Measurements from ENCODE around the gene PCDHA1. TPM values are rescaled to one million over a fixed set of nuclear protein-coding genes. Genes with fewer than 3 reads are reported as not detected.
A peak's percentile ranks its signal among the peaks of the same experiment; 100 is the strongest.
"Not testable (repeated sequence)": the region's sequence is repeated elsewhere in the genome, so short reads cannot be mapped to it uniquely, and the experiment has no call there.

PCDHA1 gene
- total and polyA plus RNA-seq, 5 donors: not detected

- DNase-seq: no peak
- Histone ChIP-seq H3K9me3 (ENCODE audit: control insufficient read depth, low read length) (peaks cover 2% of the 10 kb centered on the region), H3K27me3 (ENCODE audit: control insufficient read depth, insufficient read depth) (no peaks in the 10 kb centered on the region), H3K4me1 (ENCODE audit: control insufficient read depth, insufficient read depth, low read length) (no peaks in the 10 kb centered on the region), H3K4me3 (ENCODE audit: low read length) (no peak overlapping the region), H3K27ac (ENCODE audit: low read length) (no peak overlapping the region)
- WGBS: 32% methylated on average over 76 of the region's 76 CpGs
- no peak for ATAC-seq
- intact Hi-C loops (cut with DNase I): no loop called here
These were observed 76.7 kb downstream of the PCDHA1 start for GRCh38 chr5:140862441-140863295.

DNA sequence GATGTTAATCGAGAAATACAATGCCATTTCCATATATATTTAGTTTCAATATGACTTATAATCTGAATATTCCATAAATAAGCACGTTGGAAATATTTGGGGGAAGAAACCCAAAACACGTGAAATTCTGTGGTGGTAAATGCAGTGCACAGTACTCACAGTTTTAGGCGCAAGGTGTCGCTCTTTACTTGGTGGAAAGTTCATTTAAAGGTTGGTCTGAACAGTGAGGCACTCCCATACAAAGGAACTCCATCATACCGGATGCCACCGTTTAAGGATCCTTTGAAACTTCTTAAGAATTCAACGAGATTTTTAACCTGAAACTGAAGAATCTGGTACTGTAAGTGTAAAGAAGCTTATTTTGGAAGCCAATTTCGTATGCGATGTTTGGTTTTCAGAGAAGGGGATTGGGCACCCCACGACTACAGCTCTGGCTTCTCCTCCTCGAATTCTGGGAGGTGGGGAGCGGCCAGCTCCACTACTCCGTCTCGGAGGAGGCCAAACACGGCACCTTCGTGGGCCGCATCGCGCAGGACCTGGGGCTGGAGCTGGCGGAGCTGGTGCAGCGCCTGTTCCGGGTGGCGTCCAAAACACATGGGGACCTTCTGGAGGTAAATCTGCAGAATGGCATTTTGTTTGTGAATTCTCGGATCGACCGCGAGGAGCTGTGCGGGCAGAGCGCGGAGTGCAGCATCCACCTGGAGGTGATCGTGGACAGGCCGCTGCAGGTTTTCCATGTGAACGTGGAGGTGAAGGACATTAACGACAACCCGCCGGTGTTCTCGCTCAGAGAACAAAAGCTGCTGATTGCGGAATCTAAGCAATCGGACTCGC is 83.0 kb downstream of the PCDHA1 start, which contains the start of gene PCDHA11:
PCDHA11 (plus strand) TSS at position 237 of the 834 bp plus-strand sequence; CDS start at position 384, 147 bp downstream.
- no peaks in the 10 kb centered on the region for H3K4me1 ChIP-seq (ENCODE audit: control insufficient read depth, insufficient read depth, low read length)
- WGBS: 13% methylated on average over 41 of the region's 41 CpGs
- H3K4me3 ChIP-seq (ENCODE audit: low read length): no peak within 1 kb of the TSS
- no peak within 1 kb of the TSS for H3K27ac ChIP-seq (ENCODE audit: low read length)
- DNase-seq (no peak), ATAC-seq (no peak)
- H3K9me3 ChIP-seq (ENCODE audit: control insufficient read depth, low read length): peaks cover 9% of the 10 kb centered on the region
- intact Hi-C loops (cut with DNase I): no loop called here
- no peaks in the 10 kb centered on the region for H3K27me3 ChIP-seq (ENCODE audit: control insufficient read depth, insufficient read depth)

DNA sequence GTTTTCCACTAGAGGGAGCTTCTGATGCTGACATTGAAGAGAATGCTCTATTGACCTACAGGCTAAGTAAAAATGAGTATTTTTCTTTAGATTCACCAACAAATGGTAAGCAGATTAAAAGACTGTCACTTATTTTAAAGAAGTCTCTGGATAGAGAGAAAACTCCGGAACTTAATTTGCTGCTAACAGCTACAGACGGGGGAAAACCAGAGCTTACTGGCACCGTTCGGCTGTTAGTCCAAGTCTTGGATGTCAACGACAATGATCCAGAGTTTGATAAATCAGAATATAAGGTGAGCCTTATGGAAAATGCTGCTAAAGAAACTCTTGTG is 83.6 kb downstream of the PCDHA1 start:
- H3K27me3 ChIP-seq (ENCODE audit: control insufficient read depth, insufficient read depth): no peaks in the 10 kb centered on the region
- peaks cover 9% of the 10 kb centered on the region for H3K9me3 ChIP-seq (ENCODE audit: control insufficient read depth, low read length)
- DNase-seq: no peak
- no peak overlapping the region for H3K4me3 ChIP-seq (ENCODE audit: low read length)
- intact Hi-C loops (cut with DNase I): no loop called here
- H3K27ac ChIP-seq (ENCODE audit: low read length): no peak overlapping the region
- H3K4me1 ChIP-seq (ENCODE audit: control insufficient read depth, insufficient read depth, low read length): no peaks in the 10 kb centered on the region
- ATAC-seq: no peak
- 42% methylated on average over 5 of the region's 5 CpGs for WGBS

DNA sequence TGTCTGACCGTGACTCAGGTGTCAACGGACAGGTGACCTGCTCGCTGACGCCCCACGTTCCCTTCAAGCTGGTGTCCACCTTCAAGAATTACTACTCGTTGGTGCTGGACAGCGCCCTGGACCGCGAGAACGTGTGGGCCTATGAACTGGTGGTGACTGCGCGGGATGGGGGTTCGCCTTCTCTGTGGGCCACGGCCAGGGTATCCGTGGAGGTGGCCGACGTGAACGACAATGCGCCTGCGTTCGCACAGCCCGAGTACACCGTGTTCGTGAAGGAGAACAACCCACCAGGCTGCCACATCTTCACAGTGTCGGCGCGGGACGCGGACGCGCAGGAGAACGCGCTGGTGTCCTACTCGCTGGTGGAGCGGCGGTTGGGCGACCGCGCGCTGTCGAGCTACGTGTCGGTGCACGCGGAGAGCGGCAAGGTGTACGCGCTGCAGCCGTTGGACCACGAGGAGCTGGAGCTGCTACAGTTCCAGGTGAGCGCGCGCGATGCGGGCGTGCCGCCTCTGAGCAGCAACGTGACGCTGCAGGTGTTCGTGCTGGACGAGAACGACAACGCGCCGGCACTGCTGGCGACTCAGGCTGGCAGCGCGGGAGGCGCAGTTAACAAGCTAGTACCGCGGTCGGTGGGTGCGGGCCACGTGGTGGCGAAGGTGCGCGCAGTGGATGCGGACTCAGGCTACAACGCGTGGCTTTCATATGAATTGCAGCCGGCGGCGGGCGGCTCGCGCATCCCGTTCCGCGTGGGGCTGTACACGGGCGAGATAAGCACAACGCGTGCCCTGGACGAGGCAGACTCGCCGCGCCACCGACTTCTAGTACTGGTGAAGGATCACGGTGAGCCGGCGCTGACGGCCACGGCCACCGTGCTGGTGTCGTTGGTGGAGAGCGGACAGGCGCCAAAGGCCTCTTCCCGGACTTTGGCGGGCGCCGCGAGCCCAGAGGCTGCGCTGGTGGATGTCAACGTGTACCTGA is 84.6 kb downstream of the PCDHA1 start:
- H3K9me3 ChIP-seq (ENCODE audit: control insufficient read depth, low read length): peaks cover 9% of the 10 kb centered on the region
- intact Hi-C loops (cut with DNase I): no loop called here
- no peaks in the 10 kb centered on the region for H3K4me1 ChIP-seq (ENCODE audit: control insufficient read depth, insufficient read depth, low read length)
- 35% methylated on average over 114 of the region's 114 CpGs for WGBS
- no peak overlapping the region for H3K4me3 ChIP-seq (ENCODE audit: low read length)
- no peak for ATAC-seq
- H3K27me3 ChIP-seq (ENCODE audit: control insufficient read depth, insufficient read depth): no peaks in the 10 kb centered on the region
- H3K27ac ChIP-seq (ENCODE audit: low read length): no peak overlapping the region
- peak in 2 of 3 donors; percentile 35 to 43 for DNase-seq

DNA sequence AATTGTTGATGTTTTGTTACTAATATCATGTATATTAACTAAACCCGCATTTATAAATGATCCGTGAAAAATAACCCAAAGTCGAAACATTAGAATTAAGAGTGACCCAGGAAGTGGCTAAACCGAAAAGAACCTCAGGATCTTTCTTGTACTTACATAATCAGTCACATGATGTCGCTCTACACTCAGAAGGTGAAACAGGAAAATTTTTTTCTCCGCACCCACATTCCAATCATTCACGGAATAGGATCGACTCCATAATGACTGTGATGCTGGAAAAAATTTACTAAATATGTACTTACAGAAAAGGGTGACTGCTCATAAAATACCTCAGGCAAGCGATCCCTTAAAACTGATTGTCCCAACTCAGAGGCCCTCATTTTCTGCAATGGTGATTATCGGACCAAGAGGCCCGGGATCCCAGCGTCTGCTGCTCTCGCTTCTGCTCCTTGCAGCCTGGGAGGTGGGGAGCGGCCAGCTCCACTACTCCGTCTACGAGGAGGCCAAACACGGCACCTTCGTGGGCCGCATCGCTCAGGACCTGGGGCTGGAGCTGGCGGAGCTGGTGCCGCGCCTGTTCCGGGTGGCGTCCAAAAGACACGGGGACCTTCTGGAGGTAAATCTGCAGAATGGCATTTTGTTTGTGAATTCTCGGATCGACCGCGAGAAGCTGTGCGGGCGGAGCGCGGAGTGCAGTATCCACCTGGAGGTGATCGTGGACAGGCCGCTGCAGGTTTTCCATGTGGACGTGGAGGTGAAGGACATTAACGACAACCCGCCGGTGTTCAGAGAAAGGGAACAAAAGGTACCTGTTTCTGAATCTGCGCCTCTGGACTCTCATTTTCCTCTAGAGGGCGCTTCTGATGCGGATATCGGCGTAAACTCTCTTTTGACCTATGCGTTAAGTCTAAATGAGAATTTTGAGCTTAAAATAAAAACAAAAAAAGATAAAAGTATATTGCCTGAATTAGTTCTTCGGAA is 89.4 kb downstream of the PCDHA1 start, which contains the start of gene PCDHA12:
PCDHA12 (plus strand) TSS at position 224 of the 981 bp plus-strand sequence; CDS start at position 389, 165 bp downstream.
- DNase-seq: no peak
- WGBS: 14% methylated on average over 47 of the region's 47 CpGs
- Histone ChIP-seq H3K4me3 (ENCODE audit: low read length) (no peak within 1 kb of the TSS), H3K4me1 (ENCODE audit: control insufficient read depth, insufficient read depth, low read length) (no peaks in the 10 kb centered on the region), H3K27ac (ENCODE audit: low read length) (no peak within 1 kb of the TSS), H3K27me3 (ENCODE audit: control insufficient read depth, insufficient read depth) (no peaks in the 10 kb centered on the region), H3K9me3 (ENCODE audit: control insufficient read depth, low read length) (peaks cover 3% of the 10 kb centered on the region)
- intact Hi-C loops (cut with DNase I): no loop called here
- ATAC-seq: no peak

DNA sequence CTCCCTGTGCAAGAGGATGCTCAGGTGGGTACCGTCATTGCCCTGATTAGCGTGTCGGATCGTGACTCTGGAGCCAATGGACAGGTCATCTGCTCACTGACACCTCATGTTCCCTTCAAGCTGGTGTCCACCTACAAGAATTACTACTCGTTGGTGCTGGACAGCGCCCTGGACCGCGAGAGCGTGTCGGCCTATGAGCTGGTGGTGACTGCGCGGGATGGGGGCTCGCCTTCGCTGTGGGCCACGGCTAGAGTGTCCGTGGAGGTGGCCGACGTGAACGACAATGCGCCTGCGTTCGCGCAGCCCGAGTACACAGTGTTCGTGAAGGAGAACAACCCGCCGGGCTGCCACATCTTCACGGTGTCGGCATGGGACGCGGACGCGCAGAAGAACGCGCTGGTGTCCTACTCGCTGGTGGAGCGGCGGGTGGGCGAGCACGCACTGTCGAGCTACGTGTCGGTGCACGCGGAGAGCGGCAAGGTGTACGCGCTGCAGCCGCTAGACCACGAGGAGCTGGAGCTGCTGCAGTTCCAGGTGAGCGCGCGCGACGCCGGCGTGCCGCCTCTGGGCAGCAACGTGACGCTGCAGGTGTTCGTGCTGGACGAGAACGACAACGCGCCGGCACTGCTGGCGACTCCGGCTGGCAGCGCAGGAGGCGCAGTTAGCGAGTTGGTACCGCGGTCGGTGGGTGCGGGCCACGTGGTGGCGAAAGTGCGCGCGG is 90.8 kb downstream of the PCDHA1 start:
- H3K4me3 ChIP-seq (ENCODE audit: low read length); H3K9me3 ChIP-seq (ENCODE audit: control insufficient read depth, low read length); intact Hi-C loops (cut with DNase I); ATAC-seq; H3K27ac ChIP-seq (ENCODE audit: low read length); H3K27me3 ChIP-seq (ENCODE audit: control insufficient read depth, insufficient read depth); H3K4me1 ChIP-seq (ENCODE audit: control insufficient read depth, insufficient read depth, low read length): not testable (repeated sequence)
- 30% methylated on average over 80 of the region's 80 CpGs for WGBS
- DNase-seq: peak in 1 of 3 donors; percentile 39

DNA sequence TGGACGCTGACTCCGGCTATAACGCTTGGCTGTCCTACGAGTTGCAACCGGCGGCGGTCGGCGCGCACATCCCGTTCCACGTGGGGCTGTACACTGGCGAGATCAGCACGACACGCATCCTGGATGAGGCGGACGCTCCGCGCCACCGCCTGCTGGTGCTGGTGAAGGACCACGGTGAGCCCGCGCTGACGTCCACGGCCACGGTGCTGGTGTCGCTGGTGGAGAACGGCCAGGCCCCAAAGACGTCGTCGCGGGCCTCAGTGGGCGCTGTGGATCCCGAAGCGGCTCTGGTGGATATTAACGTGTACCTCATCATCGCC is 91.3 kb downstream of the PCDHA1 start:
- ATAC-seq (no peak), DNase-seq (no peak)
- H3K27ac ChIP-seq (ENCODE audit: low read length): no peak overlapping the region
- intact Hi-C loops (cut with DNase I): no loop called here
- H3K9me3 ChIP-seq (ENCODE audit: control insufficient read depth, low read length): no peaks in the 10 kb centered on the region
- no peaks in the 10 kb centered on the region for H3K27me3 ChIP-seq (ENCODE audit: control insufficient read depth, insufficient read depth)
- H3K4me1 ChIP-seq (ENCODE audit: control insufficient read depth, insufficient read depth, low read length): no peaks in the 10 kb centered on the region
- H3K4me3 ChIP-seq (ENCODE audit: low read length): no peak overlapping the region
- 34% methylated on average over 37 of the region's 37 CpGs for WGBS

DNA sequence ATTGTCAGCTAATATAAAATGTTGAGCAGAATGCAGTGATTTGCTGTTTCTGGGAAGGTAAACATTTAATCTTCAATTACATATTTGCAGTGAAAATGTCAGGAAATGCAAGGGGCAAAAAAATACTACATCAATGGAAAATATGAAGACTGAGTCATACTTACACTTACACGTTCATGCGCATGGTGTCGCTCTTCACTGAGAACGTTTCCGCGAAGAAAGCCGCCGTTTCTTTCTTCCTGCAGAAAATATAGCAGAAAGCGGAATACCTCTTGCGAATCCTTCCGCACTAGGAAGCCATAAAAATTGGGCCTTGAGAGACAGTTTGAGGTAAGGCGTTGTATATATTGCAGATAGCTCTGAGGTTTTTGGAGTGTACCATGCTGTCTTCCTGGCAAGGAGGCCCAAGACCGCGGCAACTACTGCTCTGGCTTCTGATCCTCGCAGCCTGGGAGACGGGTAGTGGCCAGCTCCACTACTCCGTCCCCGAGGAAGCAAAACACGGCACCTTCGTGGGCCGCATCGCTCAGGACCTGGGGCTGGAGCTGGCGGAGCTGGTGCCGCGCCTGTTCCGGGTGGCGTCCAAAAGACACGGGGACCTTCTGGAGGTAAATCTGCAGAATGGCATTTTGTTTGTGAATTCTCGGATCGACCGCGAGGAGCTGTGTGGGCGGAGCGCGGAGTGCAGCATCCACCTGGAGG is 96.1 kb downstream of the PCDHA1 start, which contains the start of gene PCDHA13:
PCDHA13 (plus strand) TSS at position 236 of the 702 bp plus-strand sequence; CDS start at position 381, 145 bp downstream.
- no peaks in the 10 kb centered on the region for H3K4me1 ChIP-seq (ENCODE audit: control insufficient read depth, insufficient read depth, low read length)
- H3K27me3 ChIP-seq (ENCODE audit: control insufficient read depth, insufficient read depth): no peaks in the 10 kb centered on the region
- ATAC-seq (no peak), DNase-seq (no peak)
- intact Hi-C loops (cut with DNase I): loop anchor here in 1 of 4 donors (10.0 kb wide), 1 partner anchor 163 kb away; no protein-coding TSS in a partner anchor
- 9% methylated on average over 34 of the region's 35 CpGs for WGBS
- H3K9me3 ChIP-seq (ENCODE audit: control insufficient read depth, low read length): no peaks in the 10 kb centered on the region
- no peak within 1 kb of the TSS for H3K27ac ChIP-seq (ENCODE audit: low read length)
- no peak within 1 kb of the TSS for H3K4me3 ChIP-seq (ENCODE audit: low read length)

GRCh38 chr5:140882591-140882899 is 96.6 kb downstream of the PCDHA1 start:
- 13% methylated on average over 12 of the region's 12 CpGs for WGBS
- Histone ChIP-seq H3K27me3 (ENCODE audit: control insufficient read depth, insufficient read depth) (no peaks in the 10 kb centered on the region), H3K27ac (ENCODE audit: low read length) (no peak overlapping the region), H3K9me3 (ENCODE audit: control insufficient read depth, low read length) (no peaks in the 10 kb centered on the region), H3K4me3 (ENCODE audit: low read length) (no peak overlapping the region), H3K4me1 (ENCODE audit: control insufficient read depth, insufficient read depth, low read length) (no peaks in the 10 kb centered on the region)
- intact Hi-C loops (cut with DNase I): loop anchor here in 1 of 4 donors (10.0 kb wide), 1 partner anchor 162 kb away; no protein-coding TSS in a partner anchor
- DNase-seq (no peak), ATAC-seq (no peak)
